CD14-positive monocyte (primary cell): Measurements from ENCODE around the gene BUB1. TPM values are rescaled to one million over a fixed set of nuclear protein-coding genes. Genes with fewer than 3 reads are reported as not detected.

Experiments used
- DNase-seq, 3 donors: peaks; one replicate each; pipeline ENCODE4 v3.0.0-alpha.2; 2011 to 2022
- H2AFZ ChIP-seq: 2 replicates; pipeline ENCODE4 v1.6.0; 2012; ENCODE audit warnings: mild to moderate bottlenecking, low read depth, low read length, inconsistent platforms; ENCODE audit not compliant: insufficient read depth, poor library complexity, severe bottlenecking
- H3K27ac ChIP-seq, 2 donors: 1 replicate in 1 of 2; 2 replicates in 1 of 2; pipeline ENCODE4 v1.5.1; 2012 to 2013; ENCODE audit warnings: low read length in 2 of 2, control low read depth in 1 of 2, inconsistent platforms in 1 of 2, low read depth in 1 of 2, mild to moderate bottlenecking in 1 of 2
- H3K27me3 ChIP-seq, 2 donors: one replicate each; pipeline versions ENCODE4 v1.6.0 to v1.6.1; 2011 to 2013; ENCODE audit warnings: low read length in 2 of 2; ENCODE audit not compliant: control insufficient read depth in 2 of 2, insufficient read depth in 2 of 2
- H3K36me3 ChIP-seq, 2 donors: replicated peaks in 1 of 2; 1 replicate in 1 of 2; 2 replicates in 1 of 2; pipeline versions ENCODE4 v1.5.1 to v1.6.1; 2012 to 2013; ENCODE audit warnings: low read length in 2 of 2, control low read depth in 1 of 2, inconsistent platforms in 1 of 2, mild to moderate bottlenecking in 1 of 2; ENCODE audit not compliant: insufficient read depth in 2 of 2, control insufficient read depth in 1 of 2
- H3K4me1 ChIP-seq, 2 donors: 1 replicate in 1 of 2; 2 replicates in 1 of 2; pipeline versions ENCODE4 v1.5.1 to v1.6.1; 2012 to 2013; ENCODE audit warnings: low read length in 2 of 2, control low read depth in 1 of 2, inconsistent platforms in 1 of 2, mild to moderate bottlenecking in 1 of 2, moderate library complexity in 1 of 2; ENCODE audit not compliant: insufficient read depth in 2 of 2, control insufficient read depth in 1 of 2
- H3K4me2 ChIP-seq: replicated peaks from 2 replicates; pipeline ENCODE3; 2012; ENCODE audit warnings: low read length, moderate library complexity, mild to moderate bottlenecking; ENCODE audit not compliant: poor library complexity, severe bottlenecking; ENCODE audit errors: extremely low read depth
- H3K4me3 ChIP-seq, 3 experiments: fragments of 200-600 bp in 1 of 3; sonication (generic) in 1 of 3; replicated peaks in 1 of 3; 1 replicate in 2 of 3; 2 replicates in 1 of 3; pipeline ENCODE4 v1.5.1; 2011 to 2013; ENCODE audit warnings: low read length in 3 of 3, mild to moderate bottlenecking in 3 of 3, control low read depth in 2 of 3, low read depth in 2 of 3, inconsistent platforms in 1 of 3, moderate library complexity in 1 of 3
- H3K79me2 ChIP-seq: 2 replicates; pipeline ENCODE4 v1.6.0; 2012; ENCODE audit warnings: mild to moderate bottlenecking, control low read depth, inconsistent platforms, low read length, moderate library complexity; ENCODE audit not compliant: insufficient read depth
- H3K9ac ChIP-seq: 2 replicates; pipeline ENCODE4 v1.6.0; 2017; ENCODE audit warnings: low read length, mild to moderate bottlenecking; ENCODE audit not compliant: insufficient read depth, poor library complexity, severe bottlenecking
- H3K9me3 ChIP-seq, 2 donors: replicated peaks in 1 of 2; 1 replicate in 1 of 2; 2 replicates in 1 of 2; pipeline versions ENCODE4 v1.5.1 to v1.6.1; 2012 to 2013; ENCODE audit warnings: low read length in 2 of 2, control low read depth in 1 of 2; ENCODE audit not compliant: control insufficient read depth in 1 of 2, insufficient read depth in 1 of 2
- H4K20me1 ChIP-seq: 2 replicates; pipeline ENCODE4 v1.6.0; 2012; ENCODE audit warnings: mild to moderate bottlenecking, low read length, control low read depth, moderate library complexity; ENCODE audit not compliant: insufficient read depth
- H3K27ac Mint-ChIP-seq, 7 donors: one replicate each; pipeline ENCODE4 v1.8.0; 2020; ENCODE audit warnings: mild to moderate bottlenecking in 7 of 7, mixed read lengths in 7 of 7, moderate library complexity in 6 of 7, inconsistent platforms in 2 of 7
- H3K27me3 Mint-ChIP-seq, 3 donors: one replicate each; pipeline ENCODE4 v1.8.0; 2021 to 2022; ENCODE audit warnings: low read depth in 3 of 3, mild to moderate bottlenecking in 3 of 3, mixed read lengths in 3 of 3, moderate library complexity in 3 of 3, inconsistent platforms in 1 of 3
- H3K36me3 Mint-ChIP-seq, 2 donors: one replicate each; pipeline ENCODE4 v1.8.0; 2020; ENCODE audit warnings: mixed read lengths in 2 of 2, inconsistent platforms in 1 of 2, mild to moderate bottlenecking in 1 of 2
- H3K4me1 Mint-ChIP-seq: one replicate; pipeline ENCODE4 v1.8.0; 2020; ENCODE audit warnings: mild to moderate bottlenecking, mixed read lengths
- H3K4me3 Mint-ChIP-seq, 2 donors: one replicate each; pipeline ENCODE4 v1.8.0; 2020; ENCODE audit warnings: mild to moderate bottlenecking in 2 of 2, mixed read lengths in 2 of 2, moderate library complexity in 1 of 2
- H3K9me3 Mint-ChIP-seq, 7 donors: one replicate each; pipeline ENCODE4 v1.8.0; 2020 to 2022; ENCODE audit warnings: mixed read lengths in 7 of 7, mild to moderate bottlenecking in 6 of 7, moderate library complexity in 6 of 7, inconsistent platforms in 2 of 7
- CTCF ChIP-seq: fragments of 200-600 bp; IDR thresholded peaks from one replicate; pipeline ENCODE4 v1.8.0; 2022; ENCODE audit warnings: antibody characterized with exemption, mild to moderate bottlenecking
- WGBS: methylation state at CpG from one replicate; pipeline ENCODE4 v1.1.5; 2013; ENCODE audit warnings: missing lambda C conversion rate; ENCODE audit not compliant: insufficient coverage; 5-methylcytosine and 5-hydroxymethylcytosine counted together
- intact Hi-C, 2 donors: fragments of 100-400 bp; cut with micrococcal nuclease; formaldehyde crosslinking; loops; one replicate each; pipeline versions ENCODE4 v1.15.0 to v1.15.1; 2023
- polyA plus RNA-seq, 3 donors: library from polyadenylated mRNA; depleted of rRNA in 1 of 3; unstranded in 2 of 3; stranded (reverse) in 1 of 3; fragments of 300-500 nt in 2 of 3; fragments of >200 nt in 1 of 3; fragmentation: Illumina TruSeq in 2 of 3; gene quantifications; 1 replicate in 2 of 3; 2 replicates in 1 of 3; pipeline ENCODE4 v1.2.3, GENCODE V29; 2012 to 2021

BUB1 gene
- polyA plus RNA-seq, 3 donors, result 0.11 to 0.30 (median 0.24) TPM

GRCh38 chr2:110714452-110715224 lies 36.8 kb upstream of the BUB1 start:
- peaks cover 23% of the 10 kb centered on the region for H3K4me1 Mint-ChIP-seq
- H3K27me3 Mint-ChIP-seq, result peaks cover 3 to 8% (median 3%) of the 10 kb centered on the region in 3 donors
- Histone ChIP-seq H3K4me1 (peaks cover 13 to 25% of the 10 kb centered on the region in 2 donors), H3K79me2 (no peaks in the 10 kb centered on the region), H3K9me3 (no peaks in the 10 kb centered on the region), H3K4me3 (peak overlapping the region in 1 of 3 experiments; percentile 23), H4K20me1 (no peaks in the 10 kb centered on the region), H3K36me3 (no peaks in the 10 kb centered on the region), H3K27ac (peak overlapping the region; percentile 21 to 69), H2AFZ (peak overlapping the region; percentile 64), H3K27me3 (no peaks in the 10 kb centered on the region), H3K9ac (no peak overlapping the region), H3K4me2 (peak overlapping the region; percentile 44)
- 17% methylated on average over 5 of the region's 6 CpGs for WGBS
- intact Hi-C loops, result no loop called here
- peak overlapping the region in 1 of 2 donors; percentile 73 for H3K4me3 Mint-ChIP-seq
- DNase-seq, result peak in 2 of 3 donors; percentile 12 to 31
- no peak for TF ChIP-seq CTCF
- H3K9me3 Mint-ChIP-seq, result peaks cover 0 to 3% (median 0%) of the 10 kb centered on the region in 7 donors
- peak overlapping the region; percentile 26 to 83 (median 68) for H3K27ac Mint-ChIP-seq
- no peaks in the 10 kb centered on the region for H3K36me3 Mint-ChIP-seq

- Mint-ChIP-seq H3K4me3 (no peak overlapping the region), H3K27ac (no peak overlapping the region), H3K27me3 (peaks cover 2 to 10% (median 3%) of the 10 kb centered on the region in 3 donors), H3K9me3 (peaks cover 0 to 5% (median 0%) of the 10 kb centered on the region in 7 donors), H3K36me3 (no peaks in the 10 kb centered on the region), H3K4me1 (peaks cover 32% of the 10 kb centered on the region)
- DNase-seq, result no peak
- H3K79me2 ChIP-seq, result no peaks in the 10 kb centered on the region
- H3K36me3 ChIP-seq, result no peaks in the 10 kb centered on the region
- no peaks in the 10 kb centered on the region for H4K20me1 ChIP-seq
- H2AFZ ChIP-seq, result peak overlapping the region; percentile 64
- TF ChIP-seq CTCF, result no peak
- no peaks in the 10 kb centered on the region for H3K27me3 ChIP-seq
- H3K9ac ChIP-seq, result no peak overlapping the region
- peak overlapping the region in 1 of 2 donors; percentile 69 for H3K27ac ChIP-seq
- WGBS, result 96% methylated on average over 5 of the region's 6 CpGs
- intact Hi-C loops, result no loop called here
- H3K4me1 ChIP-seq, result peaks cover 22 to 34% of the 10 kb centered on the region in 2 donors
- H3K4me3 ChIP-seq, result no peak overlapping the region
- H3K9me3 ChIP-seq, result no peaks in the 10 kb centered on the region
- H3K4me2 ChIP-seq, result no peak overlapping the region
Observed at GRCh38 chr2:110713513-110714362, 35.9 kb upstream of the BUB1 start.
